Measurements from ENCODE around the gene GRIK2.

The GRIK2 gene

GRCh38 chr6:101454106-101454676 is 60.7 kb downstream of the GRIK2 start:
- DNase-seq (ENCODE audit: low spot score) = no peak

- no peak for DNase-seq (ENCODE audit: low spot score)
Observed at GRCh38 chr6:101458336-101458735, 64.8 kb downstream of the GRIK2 start.

- no peak for DNase-seq (ENCODE audit: low spot score)
Observed at GRCh38 chr6:101458826-101459225, 65.3 kb downstream of the GRIK2 start.

- DNase-seq (ENCODE audit: low spot score) = no peak
Observed at GRCh38 chr6:101462576-101462975, 69.1 kb downstream of the GRIK2 start.

GRCh38 chr6:101465863-101466262 is 72.4 kb downstream of the GRIK2 start:
- no peak for DNase-seq (ENCODE audit: low spot score)

GRCh38 chr6:101477436-101477835 is 83.9 kb downstream of the GRIK2 start:
- DNase-seq (ENCODE audit: low spot score) = no peak

- no peak for DNase-seq (ENCODE audit: low spot score)
Observed at GRCh38 chr6:101478891-101479290, 85.4 kb downstream of the GRIK2 start.

- DNase-seq (ENCODE audit: low spot score) = no peak
Observed at GRCh38 chr6:101482606-101483005, 89.1 kb downstream of the GRIK2 start.

- DNase-seq (ENCODE audit: low spot score) = no peak
Observed at GRCh38 chr6:101484781-101485180, 91.3 kb downstream of the GRIK2 start.

- no peak for DNase-seq (ENCODE audit: low spot score)
Observed at GRCh38 chr6:101486124-101486523, 92.6 kb downstream of the GRIK2 start.

GRCh38 chr6:101486726-101487125 is 93.2 kb downstream of the GRIK2 start:
- no peak for DNase-seq (ENCODE audit: low spot score)

- no peak for DNase-seq (ENCODE audit: low spot score)
Observed at GRCh38 chr6:101489456-101489855, 95.9 kb downstream of the GRIK2 start.

- no peak for DNase-seq (ENCODE audit: low spot score)
Observed at GRCh38 chr6:101490857-101491256, 97.3 kb downstream of the GRIK2 start.

- DNase-seq (ENCODE audit: low spot score) = no peak
Observed at GRCh38 chr6:101502818-101503217, 109.3 kb downstream of the GRIK2 start.

GRCh38 chr6:101509536-101509935 is 116.0 kb downstream of the GRIK2 start:
- no peak for DNase-seq (ENCODE audit: low spot score)

- DNase-seq (ENCODE audit: low spot score) = no peak
Observed at GRCh38 chr6:101513181-101513580, 119.7 kb downstream of the GRIK2 start.

- no peak for DNase-seq (ENCODE audit: low spot score)
Observed at GRCh38 chr6:101516578-101516977, 123.1 kb downstream of the GRIK2 start.

GRCh38 chr6:101517632-101518031 is 124.1 kb downstream of the GRIK2 start:
- no peak for DNase-seq (ENCODE audit: low spot score)

GRCh38 chr6:101522254-101522653 is 128.7 kb downstream of the GRIK2 start:
- DNase-seq (ENCODE audit: low spot score) = no peak

- DNase-seq (ENCODE audit: low spot score) = no peak
Observed at GRCh38 chr6:101527467-101527866, 134.0 kb downstream of the GRIK2 start.

- DNase-seq (ENCODE audit: low spot score) = no peak
Observed at GRCh38 chr6:101528801-101529200, 135.3 kb downstream of the GRIK2 start.

- no peak for DNase-seq (ENCODE audit: low spot score)
Observed at GRCh38 chr6:101531538-101531937, 138.0 kb downstream of the GRIK2 start.

GRCh38 chr6:101534386-101534785 is 140.9 kb downstream of the GRIK2 start:
- no peak for DNase-seq (ENCODE audit: low spot score)

- no peak for DNase-seq (ENCODE audit: low spot score)
Observed at GRCh38 chr6:101534821-101535220, 141.3 kb downstream of the GRIK2 start.

Measured in NAMALWA (cell line).